Adrenal gland (tissue), 12 donors: Measurements from ENCODE around the gene EFCAB8. TPM values are rescaled to one million over a fixed set of nuclear protein-coding genes. Genes with fewer than 3 reads are reported as not detected.
"Not testable (repeated sequence)": the region's sequence is repeated elsewhere in the genome, so short reads cannot be mapped to it uniquely, and the experiment has no call there.

ENCODE experiments used
- DNase-seq, 7 donors: peaks; one replicate each; pipeline ENCODE4 v3.0.0-alpha.2; 2019 to 2020
- H3K27ac ChIP-seq, 5 donors: fragments of 200-600 bp; sonication (generic) in 4 of 5; 1 replicate in 3 of 5; 2 replicates in 2 of 5; pipeline versions ENCODE4 v1.5.1 to v1.8.0; 2016 to 2020; ENCODE audit warnings: mild to moderate bottlenecking in 1 of 5
- H3K27me3 ChIP-seq: fragments of 200-600 bp; 2 replicates; pipeline ENCODE4 v1.8.0; 2021
- H3K36me3 ChIP-seq, 2 donors: fragments of 200-600 bp; replicated peaks in 1 of 2; 1 replicate in 1 of 2; 2 replicates in 1 of 2; pipeline versions ENCODE4 v1.5.1 to v1.8.0; 2018 to 2022
- H3K4me1 ChIP-seq, 2 donors: fragments of 200-600 bp; replicated peaks in 1 of 2; 1 replicate in 1 of 2; 2 replicates in 1 of 2; pipeline versions ENCODE4 v1.5.1 to v1.8.0; 2018 to 2021
- H3K4me3 ChIP-seq, 4 donors: fragments of 200-600 bp; sonication (generic) in 3 of 4; one replicate each; pipeline ENCODE4 v1.5.1; 2016 to 2018
- H3K9me3 ChIP-seq, 3 donors: fragments of 200-600 bp; sonication (generic) in 1 of 3; replicated peaks in 1 of 3; 1 replicate in 2 of 3; 2 replicates in 1 of 3; pipeline versions ENCODE4 v1.5.1 to v1.8.0; 2016 to 2021
- POLR2A ChIP-seq, 2 donors: fragments of 450-650 bp; IDR thresholded peaks; one replicate each; pipeline ENCODE4 v1.6.1; 2017; ENCODE audit warnings: antibody characterized with exemption in 2 of 2, mild to moderate bottlenecking in 2 of 2, moderate library complexity in 1 of 2
- WGBS, 4 donors: extraction: QIAGEN DNeasy Blood & Tissue Kit in 2 of 4; methylation state at CpG; one replicate each; pipeline versions ENCODE4 v1.1.5 to v1.1.7; 2013 to 2017; 5-methylcytosine and 5-hydroxymethylcytosine counted together
- intact Hi-C, 2 donors: fragments of 100-400 bp; cut with DNase I; formaldehyde crosslinking; loops; one replicate each; pipeline versions ENCODE4 v1.14.1 to v1.15.0; 2022 to 2023
- polyA plus RNA-seq, 3 donors: library from polyadenylated mRNA; stranded (reverse); fragments of 200-250 nt in 2 of 3; fragments of 350-450 nt in 1 of 3; fragmentation: Illumina TruSeq in 1 of 3; extraction: RNeasy Lipid Tissue Mini Kit (QIAGEN cat#74804) in 1 of 3; gene quantifications; one replicate each; pipeline ENCODE4 v1.2.3, GENCODE V29; 2013 to 2014
- total RNA-seq, 9 donors: library from RNA; depleted of rRNA in 4 of 9; stranded (reverse); fragments of >200 nt in 4 of 9; fragments of 120-200 nt in 1 of 9; fragmentation: NEBNext Ultra II Directional in 1 of 9; extraction: Animal tissue kit (Norgen Biotek cat#: 25700) in 1 of 9; gene quantifications; one replicate each; pipeline versions ENCODE4 v1.1.0 to v1.2.4, GENCODE V29; 2013 to 2023
- TF ChIP-seq, protein P1 (sequence below), 6 experiments: fragments of 450-650 bp in 4 of 6; fragments of 200-600 bp in 2 of 6; sonication (generic) in 1 of 6; IDR thresholded peaks; 1 replicate in 5 of 6; 2 replicates in 1 of 6; pipeline versions ENCODE4 v1.5.1 to v1.8.0; 2016 to 2021; ENCODE audit warnings: antibody characterized with exemption in 6 of 6, mild to moderate bottlenecking in 2 of 6, moderate library complexity in 1 of 6
- donor health status: healthy with polysubstance abuse.
- donor health status: Bipolar disorder and iron deficiency.
- donor health status: DM: yes; HTN: yes; CAD: no.
- donor health status: DM: no; HTN: no; CAD: no.
- donor health status: DM: no; HTN: no; CAD: no.
- donor health status: DM: yes; HTN: yes; CAD: no.

The EFCAB8 gene
- total and polyA plus RNA-seq, 12 donors, result 0.03 to 0.40 (median 0.06) TPM; not detected in 8

DNA sequence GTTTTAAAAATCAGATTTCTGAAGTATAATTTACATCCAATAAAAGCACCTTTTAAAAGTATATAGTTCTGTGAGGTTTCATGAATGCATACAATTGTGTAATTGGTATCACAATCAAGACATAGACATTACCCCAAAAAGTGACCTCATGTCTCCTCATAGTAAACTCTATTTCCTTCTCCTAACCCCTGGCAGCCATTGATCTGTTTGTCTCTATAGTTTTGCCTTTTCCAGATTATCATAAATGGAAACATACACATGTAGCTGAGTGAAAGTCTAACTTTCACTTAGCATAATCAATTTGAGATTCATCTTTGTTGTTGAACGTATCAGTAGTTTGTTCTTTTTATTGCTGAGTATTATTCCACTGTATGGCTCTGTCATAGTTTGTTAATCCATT lies 87.9 kb downstream of the EFCAB8 start:
- 55 to 76% (median 63%) methylated on average over 1 of the region's 1 CpG for WGBS, 4 donors
- TF ChIP-seq POLR2A (IDR thresholded peaks at IDR 0.05), result no peak
- TF ChIP-seq, protein P1, sequence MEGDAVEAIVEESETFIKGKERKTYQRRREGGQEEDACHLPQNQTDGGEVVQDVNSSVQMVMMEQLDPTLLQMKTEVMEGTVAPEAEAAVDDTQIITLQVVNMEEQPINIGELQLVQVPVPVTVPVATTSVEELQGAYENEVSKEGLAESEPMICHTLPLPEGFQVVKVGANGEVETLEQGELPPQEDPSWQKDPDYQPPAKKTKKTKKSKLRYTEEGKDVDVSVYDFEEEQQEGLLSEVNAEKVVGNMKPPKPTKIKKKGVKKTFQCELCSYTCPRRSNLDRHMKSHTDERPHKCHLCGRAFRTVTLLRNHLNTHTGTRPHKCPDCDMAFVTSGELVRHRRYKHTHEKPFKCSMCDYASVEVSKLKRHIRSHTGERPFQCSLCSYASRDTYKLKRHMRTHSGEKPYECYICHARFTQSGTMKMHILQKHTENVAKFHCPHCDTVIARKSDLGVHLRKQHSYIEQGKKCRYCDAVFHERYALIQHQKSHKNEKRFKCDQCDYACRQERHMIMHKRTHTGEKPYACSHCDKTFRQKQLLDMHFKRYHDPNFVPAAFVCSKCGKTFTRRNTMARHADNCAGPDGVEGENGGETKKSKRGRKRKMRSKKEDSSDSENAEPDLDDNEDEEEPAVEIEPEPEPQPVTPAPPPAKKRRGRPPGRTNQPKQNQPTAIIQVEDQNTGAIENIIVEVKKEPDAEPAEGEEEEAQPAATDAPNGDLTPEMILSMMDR (IDR thresholded peaks at IDR 0.05), result no peak
- no peak for DNase-seq
- Histone ChIP-seq H3K27me3 (no peaks in the 10 kb centered on the region), H3K9me3 (no peaks in the 10 kb centered on the region), H3K27ac (no peak overlapping the region), H3K36me3 (no peaks in the 10 kb centered on the region), H3K4me1 (no peaks in the 10 kb centered on the region), H3K4me3 (no peak overlapping the region)
- intact Hi-C loops, result no loop called here

DNA sequence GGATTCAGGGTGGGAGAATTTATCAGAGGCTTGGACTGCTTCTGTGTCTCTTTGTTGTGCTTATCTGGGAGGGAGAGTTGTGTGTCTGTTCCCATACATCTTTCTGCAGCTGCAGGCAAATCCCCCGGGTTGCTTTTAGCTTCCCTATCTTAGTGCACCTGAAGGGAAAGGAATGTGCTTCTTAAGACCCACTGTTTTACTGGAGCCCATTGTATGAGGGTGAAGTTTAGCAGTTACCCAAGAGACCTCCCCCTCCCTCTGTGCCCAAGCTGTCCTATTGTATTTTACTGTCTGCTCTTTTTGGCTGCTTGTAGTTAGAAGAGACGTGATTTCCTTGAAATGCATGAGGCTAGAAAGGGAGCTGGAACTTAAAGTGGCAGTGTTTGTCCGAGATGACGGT lies 91.8 kb downstream of the EFCAB8 start:
- H3K9me3 ChIP-seq, H3K27me3 ChIP-seq, intact Hi-C loops, H3K4me3 ChIP-seq, H3K4me1 ChIP-seq, DNase-seq, H3K27ac ChIP-seq, H3K36me3 ChIP-seq: not testable (repeated sequence)
- WGBS, 4 donors, result 15 to 30% (median 23%) methylated on average over 4 of the region's 4 CpGs

DNA sequence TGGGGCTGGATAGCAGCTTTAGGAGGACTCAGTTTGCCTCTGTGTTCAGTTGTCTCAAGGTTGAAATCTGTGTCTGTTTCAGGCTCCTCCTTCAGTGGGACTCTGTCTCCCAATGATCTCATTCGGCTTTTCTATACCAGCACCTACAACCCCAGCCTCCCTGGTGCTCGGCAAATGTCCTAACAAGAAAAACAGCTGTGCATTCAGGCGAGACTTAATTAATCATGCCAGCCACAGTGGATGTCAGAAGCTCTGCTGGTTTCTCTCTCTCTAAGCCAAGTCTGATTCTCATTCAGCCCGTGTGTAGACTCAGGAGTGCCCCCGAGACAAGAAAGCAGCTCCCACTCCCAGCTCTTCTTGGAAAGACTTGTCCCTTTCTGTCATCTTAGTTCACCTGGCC lies 98.7 kb downstream of the EFCAB8 start:
- Histone ChIP-seq H3K9me3 (no peaks in the 10 kb centered on the region), H3K4me1 (no peaks in the 10 kb centered on the region), H3K27ac (no peak overlapping the region), H3K27me3 (no peaks in the 10 kb centered on the region), H3K4me3 (no peak overlapping the region), H3K36me3 (no peaks in the 10 kb centered on the region)
- TF ChIP-seq, protein P1 (IDR thresholded peaks at IDR 0.05), result no peak
- TF ChIP-seq POLR2A (IDR thresholded peaks at IDR 0.05), result no peak
- WGBS, 4 donors, result 65 to 78% (median 71%) methylated on average over 5 of the region's 5 CpGs
- no peak for DNase-seq
- intact Hi-C loops, result no loop called here

DNA sequence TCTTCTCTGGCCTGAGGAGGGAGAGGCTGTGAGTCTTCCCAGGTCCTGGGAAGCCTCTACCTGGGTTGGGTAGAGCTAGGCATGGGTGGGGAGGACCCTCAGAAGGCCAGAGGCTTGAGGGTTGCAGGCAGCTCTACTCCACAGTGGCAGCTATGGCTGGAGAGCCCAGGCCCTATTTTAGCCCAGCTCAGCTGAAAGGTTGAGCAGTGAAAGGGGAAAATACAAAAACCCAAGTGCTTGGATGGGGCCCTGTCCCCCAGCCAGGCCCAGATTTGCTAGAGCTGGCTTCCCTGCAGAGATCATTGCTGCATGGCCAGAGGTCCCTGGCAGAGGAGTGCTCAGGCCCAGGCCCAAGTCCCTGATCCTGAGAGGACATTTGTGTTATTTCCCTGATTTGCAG lies 99.9 kb downstream of the EFCAB8 start:
- H3K4me3 ChIP-seq, result no peak overlapping the region
- intact Hi-C loops, result no loop called here
- no peaks in the 10 kb centered on the region for H3K27me3 ChIP-seq
- no peaks in the 10 kb centered on the region for H3K4me1 ChIP-seq
- no peak for TF ChIP-seq POLR2A (IDR thresholded peaks at IDR 0.05)
- H3K27ac ChIP-seq, result no peak overlapping the region
- no peaks in the 10 kb centered on the region for H3K36me3 ChIP-seq
- DNase-seq, result no peak
- H3K9me3 ChIP-seq, result no peaks in the 10 kb centered on the region

DNA sequence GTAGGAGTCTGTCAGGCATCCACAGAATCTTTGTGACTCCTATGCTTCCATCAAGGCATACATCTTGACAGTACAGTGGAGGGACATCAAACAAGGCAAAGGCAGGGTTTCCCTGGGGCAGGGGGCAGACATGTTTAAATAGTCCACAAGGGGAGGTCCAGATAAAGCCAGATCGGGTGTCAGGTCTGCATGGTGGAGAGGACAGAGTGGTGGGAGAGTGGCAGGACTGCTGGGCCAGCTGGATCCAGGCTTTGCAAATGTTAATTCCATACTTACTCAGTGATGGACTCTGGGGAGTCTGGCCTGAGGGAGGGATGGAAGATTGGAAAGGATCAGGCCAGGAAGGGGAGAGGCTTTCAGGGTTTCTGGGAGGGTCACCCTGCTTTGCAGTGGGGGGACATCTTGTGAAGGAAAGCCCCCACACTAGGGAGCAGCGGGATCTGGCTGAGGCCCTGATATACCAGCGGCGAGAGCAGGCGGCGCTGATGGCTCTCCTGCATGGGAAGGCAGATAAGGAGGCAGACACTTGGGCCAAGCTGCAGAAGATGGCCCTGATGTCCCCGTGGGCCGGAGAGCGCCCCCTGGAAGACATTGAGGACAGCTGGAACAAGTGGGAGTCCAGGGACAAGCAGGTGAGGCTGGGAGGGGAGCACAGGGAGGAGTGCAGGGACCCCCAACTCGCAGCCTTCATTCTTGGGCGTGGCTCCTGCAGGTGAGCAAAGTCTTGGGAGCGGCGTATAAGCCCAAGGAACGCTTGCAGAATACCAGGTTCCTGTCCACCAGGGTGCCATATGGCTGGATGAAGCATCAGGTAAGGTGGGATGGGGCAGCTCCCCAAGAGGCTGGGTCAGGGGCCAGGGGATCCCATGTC lies 100.9 kb downstream of the EFCAB8 start:
- Histone ChIP-seq H3K9me3 (no peaks in the 10 kb centered on the region), H3K27ac (no peak overlapping the region), H3K27me3 (no peaks in the 10 kb centered on the region), H3K4me1 (no peaks in the 10 kb centered on the region), H3K36me3 (no peaks in the 10 kb centered on the region), H3K4me3 (no peak overlapping the region)
- intact Hi-C loops, result no loop called here
- no peak for DNase-seq
- 85 to 94% (median 90%) methylated on average over 9 to 14 of the region's 14 CpGs for WGBS, 4 donors
- TF ChIP-seq POLR2A (IDR thresholded peaks at IDR 0.05), result no peak
- TF ChIP-seq, protein P1 (IDR thresholded peaks at IDR 0.05), result no peak
